ENCODE measurements around the gene JMJD6. TPM values are rescaled to one million over a fixed set of nuclear protein-coding genes. Genes with fewer than 3 reads are reported as not detected.

JMJD6 gene
- polyA plus RNA-seq, 1 donor (not counting 4 experiments of a cell fraction or from before 2014, with no cell fraction given), result 12.0 TPM

GRCh38 chr17:76706817-76707216 is 19.6 kb downstream of the JMJD6 start:
- H3K79me2 ChIP-seq (ENCODE audit: control insufficient read depth, insufficient read depth, low read length), result peaks cover 65% of the 10 kb centered on the region
- no peaks in the 10 kb centered on the region for H4K20me1 ChIP-seq (ENCODE audit: control insufficient read depth, extremely low read depth, insufficient read depth, low read length)
- no peak overlapping the region for H3K4me3 ChIP-seq (ENCODE audit: control insufficient read depth in 2 of 3, extremely low read depth in 1 of 3, insufficient read depth in 2 of 3, low read depth in 1 of 3, low read length in 3 of 3)
- peaks cover 24% of the 10 kb centered on the region for H3K4me1 ChIP-seq (ENCODE audit: control insufficient read depth, extremely low read depth, insufficient read depth, low read length)
- TF ChIP-seq EZH2 (IDR thresholded peaks at IDR 0.05; ENCODE audit: low read length) (no peak), CTCF (optimal IDR thresholded peaks at IDR 0.05 in 1 of 3, IDR thresholded peaks at IDR 0.05 in 1 of 3, conservative IDR thresholded peaks at IDR 0.05 in 1 of 3; ENCODE audit: extremely low read depth in 1 of 3, insufficient read depth in 2 of 3, low read length in 3 of 3) (no peak)
- H3K36me3 ChIP-seq (ENCODE audit: control insufficient read depth in 2 of 2, extremely low read depth in 1 of 2, insufficient read depth in 2 of 2, low read length in 2 of 2), result peaks cover 0 to 9% of the 10 kb centered on the region in 2 experiments
- dilution Hi-C loops (cut with MboI; ENCODE audit: extremely low pct_ligation_motif_present, low sequenced_read_pairs), result no loop called here
- no peaks in the 10 kb centered on the region for H3K9me3 ChIP-seq (ENCODE audit: control insufficient read depth, low read depth, low read length)
- no peaks in the 10 kb centered on the region for H3K27me3 ChIP-seq (ENCODE audit: control insufficient read depth, extremely low read depth, insufficient read depth, low read length)
- no peak overlapping the region for H3K9ac ChIP-seq (ENCODE audit: control insufficient read depth, extremely low read depth, insufficient read depth, low read length)
- no peak overlapping the region for H3K27ac ChIP-seq (ENCODE audit: control insufficient read depth, insufficient read depth, low read length)
- H2AFZ ChIP-seq (ENCODE audit: control insufficient read depth, low read length), result no peak overlapping the region
- H3K4me2 ChIP-seq (ENCODE audit: control insufficient read depth, extremely low read depth, insufficient read depth, low read depth, low read length), result no peak overlapping the region
- H3K9me1 ChIP-seq (ENCODE audit: control insufficient read depth, extremely low read depth, insufficient read depth, low read length), result no peaks in the 10 kb centered on the region
- DNase-seq (ENCODE audit: low read depth, low spot score) (no peak), FAIRE-seq (peak; percentile 32)

- H2AFZ ChIP-seq (ENCODE audit: control insufficient read depth, low read length), result no peak overlapping the region
- no peak overlapping the region for H3K27ac ChIP-seq (ENCODE audit: control insufficient read depth, insufficient read depth, low read length)
- no peak overlapping the region for H3K4me2 ChIP-seq (ENCODE audit: control insufficient read depth, extremely low read depth, insufficient read depth, low read depth, low read length)
- H3K79me2 ChIP-seq (ENCODE audit: control insufficient read depth, insufficient read depth, low read length), result peaks cover 68% of the 10 kb centered on the region
- peaks cover 0 to 9% of the 10 kb centered on the region in 2 experiments for H3K36me3 ChIP-seq (ENCODE audit: control insufficient read depth in 2 of 2, extremely low read depth in 1 of 2, insufficient read depth in 2 of 2, low read length in 2 of 2)
- H3K4me3 ChIP-seq (ENCODE audit: control insufficient read depth in 2 of 3, extremely low read depth in 1 of 3, insufficient read depth in 2 of 3, low read depth in 1 of 3, low read length in 3 of 3), result no peak overlapping the region
- DNase-seq (ENCODE audit: low read depth, low spot score) (no peak), FAIRE-seq (no peak)
- no peaks in the 10 kb centered on the region for H3K9me3 ChIP-seq (ENCODE audit: control insufficient read depth, low read depth, low read length)
- H3K9ac ChIP-seq (ENCODE audit: control insufficient read depth, extremely low read depth, insufficient read depth, low read length), result no peak overlapping the region
- H3K9me1 ChIP-seq (ENCODE audit: control insufficient read depth, extremely low read depth, insufficient read depth, low read length), result peaks cover 4% of the 10 kb centered on the region
- no peaks in the 10 kb centered on the region for H3K27me3 ChIP-seq (ENCODE audit: control insufficient read depth, extremely low read depth, insufficient read depth, low read length)
- TF ChIP-seq CTCF (optimal IDR thresholded peaks at IDR 0.05 in 1 of 3, IDR thresholded peaks at IDR 0.05 in 1 of 3, conservative IDR thresholded peaks at IDR 0.05 in 1 of 3; ENCODE audit: extremely low read depth in 1 of 3, insufficient read depth in 2 of 3, low read length in 3 of 3) (no peak), EZH2 (IDR thresholded peaks at IDR 0.05; ENCODE audit: low read length) (no peak)
- H3K4me1 ChIP-seq (ENCODE audit: control insufficient read depth, extremely low read depth, insufficient read depth, low read length), result peaks cover 38% of the 10 kb centered on the region
- H4K20me1 ChIP-seq (ENCODE audit: control insufficient read depth, extremely low read depth, insufficient read depth, low read length), result no peaks in the 10 kb centered on the region
- dilution Hi-C loops (cut with MboI; ENCODE audit: extremely low pct_ligation_motif_present, low sequenced_read_pairs), result no loop called here
Measured at GRCh38 chr17:76704805-76705204, 21.6 kb downstream of the JMJD6 start.
